ENCODE measurements around the gene DDX1.

Gene DDX1

GRCh38 chr2:15594291-15595256 is 2.9 kb downstream of the DDX1 start:
- Histone ChIP-seq H4K8ac (ENCODE audit: low read depth, low read length) (no peak overlapping the region), H2AK5ac (ENCODE audit: low read length) (no peak overlapping the region), H3K79me2 (ENCODE audit: control insufficient read depth, insufficient read depth, low read length, poor library complexity) (peaks cover 8% of the 10 kb centered on the region), H3K9me3 (ENCODE audit: insufficient read depth, low read depth, low read length) (no peaks in the 10 kb centered on the region), H3K36me3 (ENCODE audit: control insufficient read depth in 1 of 2, insufficient read depth in 2 of 2, low read length in 2 of 2) (peaks cover 7 to 13% of the 10 kb centered on the region in 2 experiments), H3K4me3 (ENCODE audit: low read depth, low read length) (no peak overlapping the region), H3K27ac (ENCODE audit: low read depth, low read length) (no peak overlapping the region), H3K23ac (ENCODE audit: low read length) (no peak overlapping the region), H3K9ac (ENCODE audit: low read length) (no peak overlapping the region), H3K27me3 (ENCODE audit: insufficient read depth, low read length) (no peaks in the 10 kb centered on the region), H3K4me2 (ENCODE audit: low read length) (no peak overlapping the region), H2BK120ac (ENCODE audit: insufficient read depth, low read length, poor library complexity) (no peak overlapping the region), H4K12ac (ENCODE audit: low read depth, low read length) (no peak overlapping the region), H3K4ac (ENCODE audit: low read depth, low read length) (peak overlapping the region; percentile 27), H4K91ac (ENCODE audit: low read depth, low read length) (no peak overlapping the region), H3K79me1 (ENCODE audit: low read length) (peaks cover 10% of the 10 kb centered on the region), H3K4me1 (ENCODE audit: control insufficient read depth in 1 of 2, insufficient read depth in 2 of 2, low read length in 2 of 2) (peaks cover 5 to 6% of the 10 kb centered on the region in 2 experiments), H2BK12ac (ENCODE audit: low read length) (no peak overlapping the region), H2BK5ac (ENCODE audit: low read depth, low read length, poor library complexity) (no peak overlapping the region), H3K18ac (ENCODE audit: low read length) (no peak overlapping the region), H2AFZ (ENCODE audit: insufficient read depth, low read length, poor library complexity) (no peak overlapping the region), H3K14ac (ENCODE audit: low read length) (no peak overlapping the region)
- no peak for DNase-seq
- no CpG with 5 or more reads among the region's 5 CpGs for WGBS (ENCODE audit: extremely low coverage, insufficient coverage, insufficient read length)

- H2BK5ac ChIP-seq (ENCODE audit: low read depth, low read length, poor library complexity) = no peak overlapping the region
- H3K4me3 ChIP-seq (ENCODE audit: low read depth, low read length) = no peak overlapping the region
- H4K91ac ChIP-seq (ENCODE audit: low read depth, low read length) = no peak overlapping the region
- no CpG with 5 or more reads among the region's 6 CpGs for WGBS (ENCODE audit: extremely low coverage, insufficient coverage, insufficient read length)
- no peak for DNase-seq
- H3K9me3 ChIP-seq (ENCODE audit: insufficient read depth, low read depth, low read length) = no peaks in the 10 kb centered on the region
- H4K8ac ChIP-seq (ENCODE audit: low read depth, low read length) = no peak overlapping the region
- H3K79me1 ChIP-seq (ENCODE audit: low read length) = peaks cover 10% of the 10 kb centered on the region
- peaks cover 8% of the 10 kb centered on the region for H3K79me2 ChIP-seq (ENCODE audit: control insufficient read depth, insufficient read depth, low read length, poor library complexity)
- no peak overlapping the region for H3K27ac ChIP-seq (ENCODE audit: low read depth, low read length)
- H4K12ac ChIP-seq (ENCODE audit: low read depth, low read length) = no peak overlapping the region
- no peak overlapping the region for H2AK5ac ChIP-seq (ENCODE audit: low read length)
- H3K4ac ChIP-seq (ENCODE audit: low read depth, low read length) = no peak overlapping the region
- no peak overlapping the region for H2AFZ ChIP-seq (ENCODE audit: insufficient read depth, low read length, poor library complexity)
- no peak overlapping the region for H3K18ac ChIP-seq (ENCODE audit: low read length)
- no peaks in the 10 kb centered on the region for H3K27me3 ChIP-seq (ENCODE audit: insufficient read depth, low read length)
- no peak overlapping the region for H3K23ac ChIP-seq (ENCODE audit: low read length)
- H3K14ac ChIP-seq (ENCODE audit: low read length) = no peak overlapping the region
- no peak overlapping the region for H3K9ac ChIP-seq (ENCODE audit: low read length)
- peaks cover 5 to 6% of the 10 kb centered on the region in 2 experiments for H3K4me1 ChIP-seq (ENCODE audit: control insufficient read depth in 1 of 2, insufficient read depth in 2 of 2, low read length in 2 of 2)
- H2BK12ac ChIP-seq (ENCODE audit: low read length) = no peak overlapping the region
- H2BK120ac ChIP-seq (ENCODE audit: insufficient read depth, low read length, poor library complexity) = no peak overlapping the region
- H3K4me2 ChIP-seq (ENCODE audit: low read length) = no peak overlapping the region
- peaks cover 7 to 17% of the 10 kb centered on the region in 2 experiments for H3K36me3 ChIP-seq (ENCODE audit: control insufficient read depth in 1 of 2, insufficient read depth in 2 of 2, low read length in 2 of 2)
Measured at GRCh38 chr2:15595342-15595905, 3.8 kb downstream of the DDX1 start.

- Histone ChIP-seq H3K27me3 (ENCODE audit: insufficient read depth, low read length) (no peaks in the 10 kb centered on the region), H3K36me3 (ENCODE audit: control insufficient read depth in 1 of 2, insufficient read depth in 2 of 2, low read length in 2 of 2) (peaks cover 7 to 21% of the 10 kb centered on the region in 2 experiments), H3K79me1 (ENCODE audit: low read length) (peaks cover 10% of the 10 kb centered on the region), H3K9ac (ENCODE audit: low read length) (no peak overlapping the region), H3K4me3 (ENCODE audit: low read depth, low read length) (no peak overlapping the region), H2BK5ac (ENCODE audit: low read depth, low read length, poor library complexity) (no peak overlapping the region), H3K4me2 (ENCODE audit: low read length) (no peak overlapping the region), H2BK120ac (ENCODE audit: insufficient read depth, low read length, poor library complexity) (no peak overlapping the region), H3K27ac (ENCODE audit: low read depth, low read length) (no peak overlapping the region), H3K4ac (ENCODE audit: low read depth, low read length) (no peak overlapping the region), H3K14ac (ENCODE audit: low read length) (no peak overlapping the region), H3K9me3 (ENCODE audit: insufficient read depth, low read depth, low read length) (no peaks in the 10 kb centered on the region), H3K18ac (ENCODE audit: low read length) (no peak overlapping the region), H4K8ac (ENCODE audit: low read depth, low read length) (no peak overlapping the region), H3K23ac (ENCODE audit: low read length) (no peak overlapping the region), H2AFZ (ENCODE audit: insufficient read depth, low read length, poor library complexity) (no peak overlapping the region), H4K12ac (ENCODE audit: low read depth, low read length) (no peak overlapping the region), H2BK12ac (ENCODE audit: low read length) (no peak overlapping the region), H2AK5ac (ENCODE audit: low read length) (no peak overlapping the region), H4K91ac (ENCODE audit: low read depth, low read length) (no peak overlapping the region), H3K4me1 (ENCODE audit: control insufficient read depth in 1 of 2, insufficient read depth in 2 of 2, low read length in 2 of 2) (peaks cover 5% of the 10 kb centered on the region in 2 experiments), H3K79me2 (ENCODE audit: control insufficient read depth, insufficient read depth, low read length, poor library complexity) (peaks cover 8% of the 10 kb centered on the region)
- DNase-seq = no peak
- no CpG with 5 or more reads among the region's 4 CpGs for WGBS (ENCODE audit: extremely low coverage, insufficient coverage, insufficient read length)
Measured at GRCh38 chr2:15595936-15596335, 4.3 kb downstream of the DDX1 start.

- H3K14ac ChIP-seq (ENCODE audit: low read length) = no peak overlapping the region
- no peak overlapping the region for H3K27ac ChIP-seq (ENCODE audit: low read depth, low read length)
- H3K9ac ChIP-seq (ENCODE audit: low read length) = no peak overlapping the region
- no peak overlapping the region for H3K18ac ChIP-seq (ENCODE audit: low read length)
- H3K79me2 ChIP-seq (ENCODE audit: control insufficient read depth, insufficient read depth, low read length, poor library complexity) = peaks cover 7% of the 10 kb centered on the region
- H4K91ac ChIP-seq (ENCODE audit: low read depth, low read length) = no peak overlapping the region
- no peak overlapping the region for H3K23ac ChIP-seq (ENCODE audit: low read length)
- DNase-seq = no peak
- H2BK5ac ChIP-seq (ENCODE audit: low read depth, low read length, poor library complexity) = no peak overlapping the region
- no peak overlapping the region for H2AK5ac ChIP-seq (ENCODE audit: low read length)
- no peak overlapping the region for H2BK120ac ChIP-seq (ENCODE audit: insufficient read depth, low read length, poor library complexity)
- no CpG with 5 or more reads among the region's 2 CpGs for WGBS (ENCODE audit: extremely low coverage, insufficient coverage, insufficient read length)
- no peak overlapping the region for H3K4me3 ChIP-seq (ENCODE audit: low read depth, low read length)
- H3K9me3 ChIP-seq (ENCODE audit: insufficient read depth, low read depth, low read length) = no peaks in the 10 kb centered on the region
- no peak overlapping the region for H3K4ac ChIP-seq (ENCODE audit: low read depth, low read length)
- no peak overlapping the region for H4K8ac ChIP-seq (ENCODE audit: low read depth, low read length)
- peaks cover 8% of the 10 kb centered on the region for H3K79me1 ChIP-seq (ENCODE audit: low read length)
- H3K27me3 ChIP-seq (ENCODE audit: insufficient read depth, low read length) = no peaks in the 10 kb centered on the region
- H3K4me2 ChIP-seq (ENCODE audit: low read length) = no peak overlapping the region
- peaks cover 7 to 25% of the 10 kb centered on the region in 2 experiments for H3K36me3 ChIP-seq (ENCODE audit: control insufficient read depth in 1 of 2, insufficient read depth in 2 of 2, low read length in 2 of 2)
- H3K4me1 ChIP-seq (ENCODE audit: control insufficient read depth in 1 of 2, insufficient read depth in 2 of 2, low read length in 2 of 2) = peaks cover 3 to 5% of the 10 kb centered on the region in 2 experiments
- no peak overlapping the region for H2BK12ac ChIP-seq (ENCODE audit: low read length)
- no peak overlapping the region for H4K12ac ChIP-seq (ENCODE audit: low read depth, low read length)
- H2AFZ ChIP-seq (ENCODE audit: insufficient read depth, low read length, poor library complexity) = no peak overlapping the region
Measured at GRCh38 chr2:15596350-15596749, 4.7 kb downstream of the DDX1 start.

All from trophoblast cell (in vitro differentiated cells and primary cell).